Measurements from ENCODE around the gene PHF14.

PHF14 gene

GRCh38 chr7:11170175-11170574, 196.5 kb downstream of the PHF14 start:
- FAIRE-seq, result no peak

GRCh38 chr7:11170863-11171568, 197.3 kb downstream of the PHF14 start:
- DNase-seq (ENCODE audit: low spot score) (no peak), FAIRE-seq (no peak)

More at GRCh38 chr7:11170175-11170574, 196.5 kb downstream of the PHF14 start:
- no peak for DNase-seq (ENCODE audit: low spot score)

GRCh38 chr7:11171569-11172192, 198.0 kb downstream of the PHF14 start:
- DNase-seq (ENCODE audit: low spot score), result no peak
- FAIRE-seq, result no peak

GRCh38 chr7:11172835-11173234, 199.2 kb downstream of the PHF14 start:
- no peak for FAIRE-seq

GRCh38 chr7:11175371-11175770, 201.7 kb downstream of the PHF14 start:
- DNase-seq (ENCODE audit: low spot score) (no peak), FAIRE-seq (no peak)

More at GRCh38 chr7:11172835-11173234, 199.2 kb downstream of the PHF14 start:
- DNase-seq (ENCODE audit: low spot score), result no peak

GRCh38 chr7:11175887-11176286, 202.2 kb downstream of the PHF14 start:
- no peak for DNase-seq (ENCODE audit: low spot score)
- FAIRE-seq, result peak; percentile 13

GRCh38 chr7:11176985-11177555, 203.4 kb downstream of the PHF14 start:
- no peak for DNase-seq (ENCODE audit: low spot score)

GRCh38 chr7:11177793-11178192, 204.1 kb downstream of the PHF14 start:
- DNase-seq (ENCODE audit: low spot score), result no peak
- no peak for FAIRE-seq

More at GRCh38 chr7:11176985-11177555, 203.4 kb downstream of the PHF14 start:
- no peak for FAIRE-seq

- no peak for DNase-seq (ENCODE audit: low spot score)
- FAIRE-seq, result no peak
Measured at GRCh38 chr7:11181590-11181989, 207.9 kb downstream of the PHF14 start.

GRCh38 chr7:11182736-11183135, 209.1 kb downstream of the PHF14 start:
- DNase-seq (ENCODE audit: low spot score) (no peak), FAIRE-seq (no peak)

- FAIRE-seq (no peak), DNase-seq (ENCODE audit: low spot score) (no peak)
Measured at GRCh38 chr7:11185179-11185815, 211.6 kb downstream of the PHF14 start.

GRCh38 chr7:11188529-11189310, 215.0 kb downstream of the PHF14 start:
- FAIRE-seq (no peak), DNase-seq (ENCODE audit: low spot score) (no peak)

- DNase-seq (ENCODE audit: low spot score) (no peak), FAIRE-seq (no peak)
Measured at GRCh38 chr7:11191081-11191480, 217.4 kb downstream of the PHF14 start.

- DNase-seq (ENCODE audit: low spot score) (no peak), FAIRE-seq (no peak)
Measured at GRCh38 chr7:11191574-11192220, 218.0 kb downstream of the PHF14 start.

- FAIRE-seq, result no peak
- DNase-seq (ENCODE audit: low spot score), result no peak
Measured at GRCh38 chr7:11192506-11192905, 218.8 kb downstream of the PHF14 start.

GRCh38 chr7:11193131-11193867, 219.6 kb downstream of the PHF14 start:
- FAIRE-seq (no peak), DNase-seq (ENCODE audit: low spot score) (no peak)

GRCh38 chr7:11193888-11194287, 220.2 kb downstream of the PHF14 start:
- FAIRE-seq, result no peak

GRCh38 chr7:11194492-11194891, 220.8 kb downstream of the PHF14 start:
- FAIRE-seq (no peak), DNase-seq (ENCODE audit: low spot score) (no peak)

More at GRCh38 chr7:11193888-11194287, 220.2 kb downstream of the PHF14 start:
- DNase-seq (ENCODE audit: low spot score), result no peak

- no peak for DNase-seq (ENCODE audit: low spot score)
- no peak for FAIRE-seq
Measured at GRCh38 chr7:11195502-11195901, 221.8 kb downstream of the PHF14 start.

GRCh38 chr7:11196143-11196542, 222.5 kb downstream of the PHF14 start:
- no peak for DNase-seq (ENCODE audit: low spot score)
- FAIRE-seq, result no peak
